ENCODE data around the gene SDHAF3.
A peak's percentile ranks its signal among the peaks of the same experiment; 100 is the strongest.
"Not testable (repeated sequence)": the region's sequence is repeated elsewhere in the genome, so short reads cannot be mapped to it uniquely, and the experiment has no call there.

SDHAF3 gene

DNA sequence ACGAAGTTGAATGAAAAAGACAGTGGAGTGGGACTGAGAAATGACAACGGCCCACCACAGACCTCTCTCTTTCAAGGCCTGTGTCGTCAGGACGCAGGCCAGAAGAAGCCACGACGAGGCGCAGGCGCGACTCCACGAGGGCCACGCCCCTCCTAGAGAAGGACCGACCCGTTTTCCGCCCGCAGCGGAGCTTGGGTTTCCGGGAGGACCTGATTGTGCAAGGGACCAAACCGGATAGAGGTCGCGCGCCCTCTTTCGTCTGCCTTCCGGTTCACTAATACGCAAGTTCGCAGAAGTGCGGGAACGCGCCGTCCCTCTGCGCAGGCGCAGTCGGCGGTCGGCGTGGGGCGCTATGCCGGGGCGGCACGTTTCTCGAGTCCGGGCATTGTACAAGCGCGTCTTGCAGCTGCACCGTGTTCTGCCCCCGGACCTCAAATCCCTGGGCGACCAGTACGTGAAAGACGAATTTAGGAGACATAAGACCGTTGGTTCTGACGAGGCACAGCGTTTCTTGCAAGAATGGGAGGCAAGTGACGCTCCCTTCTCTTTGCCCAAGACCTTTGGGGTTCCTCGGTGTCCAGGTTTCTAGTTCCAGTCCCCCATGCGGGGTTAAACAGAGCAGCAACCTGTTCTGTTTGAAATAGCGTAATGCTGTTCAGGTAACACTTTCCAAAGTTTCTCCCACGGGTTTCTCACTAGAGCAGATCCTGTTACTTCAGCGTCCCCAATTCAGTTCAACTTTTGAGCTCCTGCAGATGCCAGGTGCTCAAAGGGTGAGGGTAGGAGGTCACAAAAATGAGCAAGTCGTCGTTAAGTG lies at the start of gene SDHAF3:
Gene SDHAF3 (plus strand): TSS at position 327 of the 817 bp plus-strand sequence. CDS start 26 bp downstream, at position 353.
- DNase-seq (ENCODE audit: low spot score): peak; percentile 100

DNA sequence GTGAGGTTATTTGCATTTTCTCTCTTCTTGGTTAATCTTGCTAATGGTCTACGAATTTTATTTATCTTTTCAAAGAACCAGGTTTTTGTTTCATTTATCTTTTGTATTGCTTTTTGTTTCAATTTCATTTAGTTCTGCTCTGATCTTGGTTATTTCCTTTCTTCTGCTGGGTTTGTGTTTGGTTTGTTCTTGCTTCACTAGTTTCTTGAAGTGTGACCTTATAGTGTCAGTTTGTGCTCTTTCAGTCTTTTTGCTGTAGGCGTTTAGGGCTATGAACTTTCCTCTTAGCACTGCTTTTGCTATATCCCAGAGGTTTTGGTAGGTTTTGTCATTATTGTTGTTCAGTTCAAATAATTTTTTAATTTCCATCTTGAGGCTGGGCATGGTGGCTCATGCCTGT lies 45.5 kb upstream of the SDHAF3 start:
- not testable (repeated sequence) for DNase-seq (ENCODE audit: low spot score)

DNA sequence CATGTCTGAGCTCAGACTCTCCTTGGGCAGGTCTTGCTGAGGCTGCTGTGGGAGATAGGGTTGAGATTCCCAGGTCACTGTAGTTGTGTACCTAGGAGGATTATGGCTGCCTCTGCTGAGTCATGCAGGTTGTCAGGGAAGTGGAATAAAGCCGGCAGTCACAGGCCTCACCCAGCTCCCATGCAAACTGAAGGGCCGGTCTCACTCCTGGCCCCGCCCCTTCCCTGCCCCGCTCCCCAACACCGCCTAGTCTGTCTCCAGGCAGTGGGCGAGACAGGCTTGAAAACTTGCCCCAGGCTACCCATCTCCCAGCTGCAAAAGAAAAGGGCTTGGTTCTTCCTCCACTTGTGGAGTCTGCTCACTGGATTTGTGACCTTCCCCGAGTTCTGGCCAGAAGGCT lies 41.6 kb upstream of the SDHAF3 start:
- no peak for DNase-seq (ENCODE audit: low spot score)

DNA sequence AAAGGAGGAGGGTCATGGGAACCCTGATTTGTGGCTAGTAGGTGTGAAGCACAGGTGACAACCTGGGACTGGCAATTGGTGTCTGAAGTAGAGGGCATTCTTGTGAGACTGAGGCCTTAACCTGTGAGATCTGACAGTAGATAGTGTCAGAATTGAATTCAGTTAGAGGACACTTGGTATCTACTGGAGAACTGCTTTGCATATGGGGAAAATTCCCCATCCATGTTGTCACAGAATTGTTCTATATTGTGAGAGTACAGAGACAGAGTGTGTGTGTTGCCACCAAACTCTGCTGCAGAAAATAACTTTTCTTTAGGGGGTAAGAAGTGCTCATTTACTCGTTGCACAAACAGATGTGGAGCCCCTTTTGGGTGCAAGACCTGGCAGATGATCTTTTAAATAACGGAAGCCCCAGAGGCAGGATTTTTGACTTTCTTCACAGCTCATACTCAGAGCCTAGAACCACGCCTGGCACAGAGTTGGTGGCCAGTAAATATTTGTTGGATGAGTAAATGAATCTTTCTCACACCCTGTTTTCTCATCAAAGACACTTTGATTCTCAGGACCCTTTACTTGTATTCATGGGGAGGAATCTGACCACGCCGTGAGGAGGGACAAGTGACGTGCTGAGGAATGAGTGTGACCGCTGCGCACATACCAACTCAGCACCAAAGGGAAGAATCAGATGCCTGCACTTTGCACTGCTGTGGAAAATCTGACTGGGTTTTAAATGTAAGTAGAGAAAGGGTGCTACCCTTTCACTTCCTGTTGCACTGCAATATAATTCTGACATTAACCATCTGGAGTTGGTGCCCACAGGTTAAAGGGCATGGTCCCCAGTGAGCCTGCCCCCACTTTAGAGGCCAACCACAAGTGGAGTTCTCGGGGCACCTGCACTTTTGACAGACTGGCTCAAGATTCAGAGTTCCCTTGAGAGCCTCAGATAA lies 39.2 kb upstream of the SDHAF3 start:
- DNase-seq (ENCODE audit: low spot score): no peak

DNA sequence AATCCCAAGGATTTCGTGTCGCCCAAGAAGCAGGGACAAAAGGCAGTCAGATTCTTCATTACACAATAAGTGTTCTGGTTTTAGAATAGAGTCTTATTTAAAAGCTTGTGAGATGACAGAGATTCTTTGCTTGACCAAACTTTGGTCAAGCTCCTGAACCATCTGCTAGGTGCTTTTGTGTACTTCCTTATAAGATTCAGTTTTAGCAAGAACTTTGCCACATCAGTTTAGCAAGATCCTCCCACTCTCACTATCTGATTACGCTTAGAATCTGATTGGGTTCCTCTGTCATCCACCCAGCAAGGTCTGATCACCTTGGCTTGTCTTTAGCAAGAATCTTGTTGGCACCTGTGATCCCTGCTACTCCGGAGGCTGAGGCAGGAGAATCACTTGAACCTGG lies 38.2 kb upstream of the SDHAF3 start:
- no peak for DNase-seq (ENCODE audit: low spot score)

DNA sequence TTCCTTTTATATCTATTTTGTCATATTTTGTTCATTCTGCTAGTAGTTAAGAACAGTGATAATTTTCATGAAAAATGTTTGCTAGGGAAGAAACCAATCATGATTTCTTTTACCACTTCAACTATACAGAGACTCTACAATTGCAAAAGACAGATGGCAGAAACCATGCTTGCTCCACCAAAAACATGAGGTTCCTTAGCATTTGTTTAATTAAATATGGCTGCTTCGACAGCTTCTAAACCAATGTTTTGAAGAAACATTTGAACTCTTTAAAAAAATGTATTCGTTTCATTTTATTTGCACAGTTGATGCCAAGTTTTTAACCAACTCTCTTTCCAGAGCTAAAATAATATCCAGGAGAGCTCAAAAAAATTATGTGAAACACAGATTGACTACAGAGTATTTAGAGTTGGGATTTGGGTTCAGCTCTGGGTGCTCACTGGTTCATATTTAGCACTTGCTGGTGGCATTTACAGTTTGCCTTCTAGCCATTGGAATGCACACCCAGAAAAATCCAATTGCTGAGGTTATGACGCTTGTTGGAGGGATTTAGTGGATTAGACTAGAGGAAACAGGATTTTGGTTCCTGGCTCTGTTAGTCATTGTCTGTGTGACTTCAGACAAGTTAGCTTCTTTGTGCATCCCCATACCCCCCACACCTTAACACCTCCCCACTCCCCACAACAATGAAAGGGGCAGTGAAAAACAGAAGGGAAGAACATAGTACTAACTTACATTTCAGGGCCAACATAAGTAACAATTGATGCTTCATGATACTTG lies 35.8 kb upstream of the SDHAF3 start:
- DNase-seq (ENCODE audit: low spot score): no peak

DNA sequence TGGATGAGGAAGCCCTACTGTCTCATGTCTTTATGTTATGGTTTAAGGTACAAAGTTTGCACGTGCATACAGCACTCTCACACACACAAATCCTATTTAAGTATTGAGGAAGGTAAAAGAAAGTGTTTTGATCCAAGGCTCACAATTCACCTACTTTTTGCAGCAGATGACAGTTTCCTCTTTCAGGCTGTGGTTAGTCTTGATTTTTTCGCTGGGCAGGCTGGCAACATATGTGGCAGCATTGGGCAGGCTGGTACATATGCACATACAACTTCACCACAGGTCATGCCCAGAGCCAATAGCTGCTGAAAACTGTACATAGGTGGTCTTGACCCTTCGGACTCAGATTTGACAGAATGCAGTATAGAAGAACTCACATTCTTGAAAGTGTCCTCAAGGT lies 29.1 kb upstream of the SDHAF3 start:
- no peak for DNase-seq (ENCODE audit: low spot score)

DNA sequence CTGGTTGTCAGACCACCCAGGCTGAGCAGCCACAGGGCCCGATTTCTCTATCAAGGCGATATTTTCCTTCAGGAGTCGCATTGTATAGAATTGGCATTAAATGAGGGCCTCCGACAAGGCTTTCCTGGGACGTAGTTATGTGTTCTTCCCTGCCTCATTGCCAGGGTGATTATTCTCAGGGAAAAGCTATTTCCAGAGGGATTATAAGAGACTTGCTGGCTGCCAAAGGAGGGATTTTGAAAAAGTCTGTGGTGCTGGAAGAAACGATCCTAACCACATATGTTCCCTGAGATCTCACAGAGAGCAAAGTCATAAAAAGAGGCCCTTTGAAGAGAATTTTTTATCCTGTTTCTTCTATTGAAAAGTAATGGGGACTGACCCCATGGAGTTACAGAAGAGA lies 27.7 kb upstream of the SDHAF3 start:
- DNase-seq (ENCODE audit: low spot score): no peak

DNA sequence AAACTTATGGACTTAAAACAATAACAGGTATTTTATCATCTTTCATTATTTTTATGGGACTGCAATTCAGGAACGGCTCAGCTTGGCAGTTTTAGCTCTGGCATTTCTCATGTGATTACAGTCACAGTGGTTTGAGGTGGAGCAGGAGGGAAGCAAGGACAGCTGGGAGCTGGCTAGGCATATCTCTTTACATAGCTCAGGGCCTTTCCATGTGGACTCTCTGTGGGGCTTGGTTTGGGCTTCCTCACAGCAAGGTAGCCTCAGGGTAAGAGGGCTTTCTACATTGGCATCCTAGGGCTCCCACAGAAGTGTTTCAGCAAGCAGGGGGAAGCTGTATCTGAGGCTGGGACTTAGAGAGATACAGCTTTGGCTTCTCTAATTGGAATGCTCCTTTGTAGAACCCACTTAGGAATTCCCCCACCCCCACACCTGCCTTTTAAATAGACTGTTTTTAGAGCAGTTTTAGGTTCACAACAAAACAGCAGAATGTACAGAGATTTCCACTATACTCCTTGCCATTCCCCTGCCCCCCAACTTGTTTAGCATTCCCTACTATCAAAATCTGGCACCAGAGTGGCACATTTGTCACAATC lies 26.6 kb upstream of the SDHAF3 start:
- no peak for DNase-seq (ENCODE audit: low spot score)

DNA sequence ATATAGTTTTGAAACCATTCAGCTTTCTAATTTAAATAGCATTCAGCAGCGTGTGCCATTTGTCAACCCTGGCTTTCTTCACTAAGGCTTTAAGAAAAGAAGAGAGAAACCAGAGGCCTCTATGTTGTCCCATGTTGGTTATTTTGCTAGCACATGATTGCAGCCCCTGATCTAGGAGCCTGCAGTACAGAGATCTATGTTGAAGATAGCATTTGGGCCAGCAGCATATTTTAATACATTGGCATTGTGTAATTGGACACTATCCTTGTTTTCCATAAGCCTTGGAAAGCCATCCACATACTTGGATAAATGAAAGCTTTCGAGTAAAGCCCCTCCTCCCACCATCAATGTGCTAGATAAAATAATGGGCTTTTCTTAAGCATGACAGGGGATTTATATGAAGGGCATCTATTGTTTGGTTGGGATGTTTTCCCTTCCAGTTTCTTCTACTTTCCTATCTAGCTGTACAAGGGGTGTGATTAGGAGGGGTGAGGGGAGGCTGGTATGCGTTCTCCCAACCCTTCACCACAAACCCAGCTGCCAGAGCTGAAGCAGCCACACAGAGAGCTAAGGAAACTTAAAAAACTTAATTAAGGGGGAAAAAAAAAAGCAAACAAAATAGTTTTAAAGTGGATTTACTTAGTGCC lies 23.1 kb upstream of the SDHAF3 start:
- no peak for DNase-seq (ENCODE audit: low spot score)

DNA sequence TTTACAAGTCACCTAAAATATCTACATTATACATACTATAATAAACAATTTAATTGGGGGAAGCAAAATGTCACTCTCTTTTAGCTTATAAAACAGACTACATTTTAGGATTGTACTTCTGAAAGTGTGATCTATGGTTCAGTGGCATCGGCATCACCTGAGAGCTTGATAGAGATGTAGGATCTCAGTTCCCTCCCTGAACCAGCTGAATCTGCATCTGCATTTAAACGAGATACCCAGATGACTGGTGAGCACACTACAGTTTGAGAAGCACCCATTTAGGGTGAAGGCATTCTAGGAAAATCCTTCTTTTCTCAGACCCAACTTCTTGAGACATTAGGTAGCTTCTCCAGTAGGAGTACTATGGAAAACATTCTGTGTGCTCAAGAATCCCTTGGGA lies 21.5 kb upstream of the SDHAF3 start:
- no peak for DNase-seq (ENCODE audit: low spot score)

DNA sequence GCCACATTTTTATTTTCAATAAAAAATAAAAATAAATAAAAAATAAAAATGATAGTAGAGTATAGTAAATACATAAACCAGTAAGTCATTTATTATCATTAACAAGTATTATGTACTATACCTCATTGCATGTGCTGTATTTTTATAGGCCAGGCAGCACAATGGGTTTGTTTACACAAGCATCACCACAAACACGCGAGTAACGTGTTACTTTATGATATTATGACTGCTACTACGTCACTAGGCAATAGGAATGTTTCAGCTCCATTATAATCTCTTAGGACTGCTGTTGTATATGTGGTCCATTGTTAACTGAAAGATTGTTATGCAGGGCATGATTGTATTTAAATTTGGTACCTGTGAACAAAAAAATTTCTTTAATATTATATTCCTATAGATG lies 20.8 kb upstream of the SDHAF3 start:
- DNase-seq (ENCODE audit: low spot score): no peak

DNA sequence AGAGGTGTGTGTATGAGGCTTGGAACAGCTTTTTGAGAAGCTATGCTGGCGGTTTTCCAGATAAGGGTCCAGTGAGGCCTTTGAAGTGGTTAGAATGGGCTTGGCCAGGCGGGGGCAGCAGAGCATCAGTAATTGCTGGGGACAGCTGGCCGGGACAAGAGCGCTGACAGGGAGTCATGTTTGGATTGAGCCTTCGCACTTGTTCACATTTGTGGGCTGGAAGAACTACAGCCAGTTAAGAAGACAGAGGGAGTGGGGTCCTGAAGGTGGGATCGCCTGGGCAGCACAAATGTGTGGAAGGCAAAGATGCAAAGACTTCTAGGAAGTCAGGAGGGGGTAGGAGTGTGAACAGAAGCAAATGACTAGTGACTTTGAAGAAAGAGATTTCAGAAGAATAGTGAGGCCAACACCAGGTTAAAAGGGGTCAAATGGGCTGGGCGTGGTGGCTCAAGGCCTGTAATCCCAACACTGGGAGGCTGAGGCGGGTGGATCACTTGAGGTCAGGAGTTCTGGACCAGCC lies 12.7 kb upstream of the SDHAF3 start:
- peak; percentile 87 for DNase-seq (ENCODE audit: low spot score)

DNA sequence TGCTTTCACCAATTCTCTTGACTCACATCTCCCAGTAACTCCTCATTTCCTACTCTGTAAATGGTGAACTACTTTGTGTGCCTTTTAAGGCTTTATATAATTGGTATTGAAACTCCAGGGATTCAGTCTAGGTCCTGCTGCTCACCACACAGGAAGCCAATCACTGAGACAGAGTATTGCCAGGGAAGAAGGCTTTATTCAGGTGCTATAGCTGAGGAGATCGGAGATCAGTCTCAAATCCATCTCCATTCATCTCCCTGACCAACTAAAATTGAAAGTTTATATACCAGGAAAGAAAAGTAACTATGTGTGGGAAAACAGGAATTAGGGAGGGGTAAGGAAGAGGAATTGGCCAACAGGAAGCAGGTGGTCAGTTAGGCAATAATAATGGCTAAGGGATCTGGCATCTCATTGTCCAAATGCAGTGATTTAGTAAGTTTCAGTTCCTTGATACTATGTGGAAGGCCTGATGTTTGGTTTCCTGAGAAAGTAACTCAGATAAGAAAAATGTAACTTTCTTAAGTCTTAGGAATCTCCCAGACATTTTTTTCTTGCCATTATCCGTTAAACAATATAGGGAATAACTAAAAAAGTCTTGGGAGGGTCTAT lies 10.2 kb upstream of the SDHAF3 start:
- DNase-seq (ENCODE audit: low spot score): no peak

DNA sequence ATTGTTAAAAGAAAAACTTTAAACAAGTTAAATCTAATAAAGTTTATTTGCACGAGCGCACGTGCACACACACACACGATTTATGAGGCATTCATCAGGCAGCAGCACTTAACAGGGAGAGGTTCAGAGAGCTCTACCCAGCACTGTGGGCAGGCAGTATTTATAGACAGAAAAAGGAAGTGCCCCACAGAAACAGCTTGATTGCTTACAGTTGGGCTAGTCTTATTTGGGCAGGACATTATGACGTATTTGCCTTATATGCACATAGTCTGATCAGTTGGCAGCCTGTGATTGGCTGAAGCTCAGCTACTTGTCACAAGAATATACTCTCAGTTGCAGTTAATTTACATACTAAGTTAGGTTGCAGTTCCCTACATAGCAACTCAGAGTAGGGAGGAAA lies 1.2 kb upstream of the SDHAF3 start:
- peak; percentile 99 for DNase-seq (ENCODE audit: low spot score)

DNA sequence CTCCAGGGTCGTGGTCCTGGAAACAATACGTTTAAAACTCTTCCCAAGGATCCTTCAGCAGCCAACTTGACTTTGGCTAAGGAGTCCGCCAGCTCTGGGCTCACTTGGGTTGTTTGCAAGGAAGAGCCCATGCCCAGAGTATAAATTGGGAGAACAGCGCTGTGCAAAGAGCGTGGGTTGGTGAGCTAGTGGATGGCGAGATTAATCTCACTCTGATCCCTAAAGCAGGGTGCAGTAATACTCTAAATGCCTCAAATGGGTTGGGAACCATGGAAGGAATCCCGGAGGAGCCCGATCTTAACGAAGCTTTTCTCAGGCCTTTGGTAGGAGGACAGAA lies 495 bp upstream of the SDHAF3 start:
- no peak for DNase-seq (ENCODE audit: low spot score)

DNA sequence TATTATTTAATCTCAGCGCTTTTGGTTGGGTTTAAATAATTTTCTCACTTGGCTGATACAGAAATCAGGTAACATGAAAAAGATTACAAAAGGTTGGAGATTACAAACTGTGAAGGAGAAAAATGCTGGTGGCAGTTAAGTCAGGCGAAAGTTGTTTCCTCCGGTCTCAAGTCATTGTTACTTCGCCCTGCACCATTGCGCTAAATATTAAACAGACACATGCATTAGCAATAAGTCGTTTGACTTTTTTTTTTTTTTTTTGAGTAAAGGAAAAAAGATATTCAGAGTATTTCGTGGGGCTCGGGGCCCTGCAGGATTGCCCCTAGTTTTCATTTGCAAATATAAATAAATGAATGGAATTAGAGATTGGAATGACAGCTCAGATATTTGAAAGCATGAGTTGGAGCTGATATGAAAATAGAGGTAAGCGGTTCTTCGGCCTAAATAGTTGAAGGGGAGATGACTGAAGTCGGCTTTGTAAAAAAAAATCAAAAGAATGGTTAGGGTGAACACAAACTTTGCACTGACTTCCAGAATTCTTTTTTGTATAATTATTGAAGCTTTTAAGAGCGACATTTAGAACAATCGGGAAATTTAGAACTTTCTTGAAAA lies 914 bp downstream of the SDHAF3 start:
- peak; percentile 64 for DNase-seq (ENCODE audit: low spot score)

DNA sequence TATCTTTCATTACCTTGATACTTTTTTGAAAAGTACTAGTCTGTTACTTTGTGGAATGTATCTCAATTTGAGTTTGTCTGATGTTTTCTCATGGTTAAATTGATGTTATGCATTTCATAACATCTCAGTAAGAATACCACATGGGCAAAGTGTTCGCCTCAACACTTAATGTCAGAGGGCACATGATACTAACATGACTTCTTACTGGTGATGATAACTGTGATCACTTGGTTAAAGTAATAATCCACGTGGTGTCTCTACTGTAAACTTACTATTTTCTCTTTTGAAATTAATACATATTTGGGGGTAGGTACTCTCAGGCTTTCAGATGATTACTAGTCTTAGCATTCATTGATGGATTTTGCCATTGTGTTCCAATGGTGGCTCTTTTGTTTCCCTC lies 2.2 kb downstream of the SDHAF3 start:
- no peak for DNase-seq (ENCODE audit: low spot score)

DNA sequence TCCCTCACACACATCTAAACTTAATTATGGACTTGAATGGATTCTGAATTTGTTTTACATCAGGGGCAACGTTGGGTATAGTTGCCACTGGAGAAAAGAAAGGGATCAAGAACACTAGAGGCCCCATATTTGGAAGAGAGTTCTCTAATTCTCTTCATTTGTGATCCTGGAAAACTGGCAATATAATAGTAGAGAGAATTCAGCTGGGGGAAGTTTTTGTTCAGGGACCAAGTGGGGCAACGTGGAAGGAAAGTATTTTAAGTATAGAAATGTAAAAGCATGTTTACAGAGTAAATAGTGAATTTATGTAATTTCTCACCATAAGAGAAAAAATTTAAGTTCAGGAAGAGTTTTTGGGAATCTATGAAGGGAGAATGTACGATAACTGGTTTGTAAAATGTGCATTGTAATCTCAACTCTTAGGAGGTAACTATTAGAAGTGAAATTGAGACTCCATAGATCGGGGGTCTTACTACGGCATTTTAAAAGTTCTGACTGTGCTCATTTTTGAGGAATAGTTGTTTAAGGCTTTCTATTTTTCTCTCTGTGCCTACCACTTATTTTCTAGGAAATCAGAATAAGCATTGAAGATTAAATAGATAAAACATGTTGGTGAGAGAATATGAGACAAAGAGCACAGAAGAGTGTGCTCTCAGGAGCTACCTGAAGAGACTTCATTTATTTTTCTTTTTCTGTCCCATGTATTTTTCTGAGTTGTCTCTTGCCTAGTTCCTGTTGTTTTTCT lies 3.4 kb downstream of the SDHAF3 start:
- no peak for DNase-seq (ENCODE audit: low spot score)

DNA sequence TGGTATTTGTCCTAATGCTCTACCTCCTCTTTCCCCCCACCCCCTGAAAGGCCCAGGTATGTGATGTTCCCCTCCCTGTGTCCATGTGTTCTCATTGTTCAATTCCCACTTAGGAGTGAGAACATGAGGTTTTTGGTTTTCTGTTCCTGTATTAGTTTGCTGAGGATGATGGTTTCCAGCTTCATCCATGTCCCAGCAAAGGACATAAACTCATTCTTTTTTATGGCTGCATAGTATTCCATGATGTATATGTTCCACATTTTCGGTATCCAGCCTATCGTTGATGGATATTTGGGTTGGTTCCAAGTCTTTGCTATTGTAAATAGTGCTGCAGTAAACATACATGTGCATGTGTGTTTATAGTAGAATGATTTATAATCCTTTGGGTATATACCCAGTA lies 5.6 kb downstream of the SDHAF3 start:
- not testable (repeated sequence) for DNase-seq (ENCODE audit: low spot score)

Measured in NAMALWA (cell line).